Left lung (tissue), 10 donors: ENCODE data around the gene SNX21. TPM values are rescaled to one million over a fixed set of nuclear protein-coding genes. Genes with fewer than 3 reads are reported as not detected.
"Not testable (repeated sequence)": the region's sequence is repeated elsewhere in the genome, so short reads cannot be mapped to it uniquely, and the experiment has no call there.

Source experiments
- ATAC-seq: fragments of 200-7000 bp; cut with Tn5 transposase; one replicate; pipeline ENCODE4 v1.9.1; 2020; ENCODE audit warnings: moderate library complexity
- DNase-seq, 4 donors: peaks; one replicate each; pipeline ENCODE4 v3.0.0-alpha.2; 2013 to 2020
- H3K27ac ChIP-seq, 2 donors: fragments of 200-600 bp; sonication (generic) in 1 of 2; one replicate each; pipeline versions ENCODE4 v1.5.0 to v1.8.0; 2020 to 2021
- H3K27me3 ChIP-seq, 2 donors: fragments of 200-600 bp; sonication (generic) in 1 of 2; one replicate each; pipeline versions ENCODE4 v1.5.0 to v1.8.0; 2020 to 2021
- H3K36me3 ChIP-seq, 2 donors: fragments of 200-600 bp; sonication (generic) in 1 of 2; one replicate each; pipeline versions ENCODE4 v1.5.0 to v1.8.0; 2020 to 2021
- H3K4me1 ChIP-seq, 2 donors: fragments of 200-600 bp; one replicate each; pipeline ENCODE4 v1.8.0; 2021
- H3K4me3 ChIP-seq, 2 donors: fragments of 200-600 bp; sonication (generic) in 1 of 2; one replicate each; pipeline versions ENCODE4 v1.5.0 to v1.8.0; 2020 to 2021; ENCODE audit warnings: mild to moderate bottlenecking in 1 of 2
- H3K9me3 ChIP-seq, 2 donors: fragments of 200-600 bp; sonication (generic) in 1 of 2; one replicate each; pipeline versions ENCODE4 v1.5.0 to v1.8.0; 2020 to 2021
- CTCF ChIP-seq, 2 donors: fragments of 200-600 bp; sonication (generic) in 1 of 2; IDR thresholded peaks; one replicate each; pipeline versions ENCODE4 v1.5.0 to v1.8.0; 2021; ENCODE audit warnings: antibody characterized with exemption in 2 of 2
- intact Hi-C, 2 donors: fragments of 100-400 bp; cut with DNase I; formaldehyde crosslinking; loops; one replicate each; pipeline versions ENCODE4 v1.11.2 to v1.14.2; 2022
- polyA plus RNA-seq, 6 donors: library from polyadenylated mRNA; unstranded; fragments of 120-200 nt; gene quantifications; one replicate each; pipeline ENCODE4 v1.2.1, GENCODE V29; 2013; ENCODE audit not compliant: insufficient read length in 6 of 6
- total RNA-seq, 2 donors: library from RNA; stranded (reverse); fragmentation: NEBNext Ultra II Directional; extraction: Animal tissue kit (Norgen Biotek cat#: 25700); gene quantifications; one replicate each; pipeline ENCODE4 v1.2.1, GENCODE V29; 2021
- donor health status: DM: no; HTN: yes; CAD: no.
- donor health status: DM: no; HTN: no; CAD: no.

The SNX21 gene
- total and polyA plus RNA-seq, 8 donors: 14.5 to 26.3 (median 18.7) TPM

GRCh38 chr20:45796337-45797065 is 37.1 kb upstream of the SNX21 start:
- no peak for TF ChIP-seq CTCF (IDR thresholded peaks at IDR 0.05)
- no peak for ATAC-seq

GRCh38 chr20:45797510-45797909 is 36.1 kb upstream of the SNX21 start:
- ATAC-seq, H3K9me3 ChIP-seq, intact Hi-C loops, DNase-seq, H3K27ac ChIP-seq, H3K4me3 ChIP-seq, H3K27me3 ChIP-seq: not testable (repeated sequence)
- peaks cover 7 to 28% of the 10 kb centered on the region in 2 donors for H3K4me1 ChIP-seq
- peaks cover 0 to 60% of the 10 kb centered on the region in 2 donors for H3K36me3 ChIP-seq

More at GRCh38 chr20:45796337-45797065, 37.1 kb upstream of the SNX21 start:
- Histone ChIP-seq H3K4me1 (peaks cover 7 to 30% of the 10 kb centered on the region in 2 donors), H3K9me3 (no peaks in the 10 kb centered on the region), H3K27me3 (no peaks in the 10 kb centered on the region), H3K27ac (no peak overlapping the region), H3K36me3 (peaks cover 0 to 50% of the 10 kb centered on the region in 2 donors), H3K4me3 (no peak overlapping the region)
- intact Hi-C loops: no loop called here
- DNase-seq: no peak

- H3K4me3 ChIP-seq, H3K27ac ChIP-seq, DNase-seq, H3K27me3 ChIP-seq, H3K9me3 ChIP-seq, intact Hi-C loops, ATAC-seq: not testable (repeated sequence)
- peaks cover 0 to 65% of the 10 kb centered on the region in 2 donors for H3K36me3 ChIP-seq
- peaks cover 2 to 24% of the 10 kb centered on the region in 2 donors for H3K4me1 ChIP-seq
Observed at GRCh38 chr20:45797955-45798354, 35.6 kb upstream of the SNX21 start.

GRCh38 chr20:45798935-45799642 is 34.5 kb upstream of the SNX21 start:
- intact Hi-C loops: no loop called here
- peak; percentile 98 for ATAC-seq

GRCh38 chr20:45801851-45802250 is 31.7 kb upstream of the SNX21 start:
- H3K27ac ChIP-seq: no peak overlapping the region
- intact Hi-C loops: no loop called here
- peaks cover 0 to 13% of the 10 kb centered on the region in 2 donors for H3K4me1 ChIP-seq
- TF ChIP-seq CTCF (IDR thresholded peaks at IDR 0.05): no peak
- no peaks in the 10 kb centered on the region for H3K9me3 ChIP-seq
- H3K4me3 ChIP-seq: no peak overlapping the region
- ATAC-seq (no peak), DNase-seq (no peak)
- no peaks in the 10 kb centered on the region for H3K27me3 ChIP-seq
- H3K36me3 ChIP-seq: peaks cover 0 to 69% of the 10 kb centered on the region in 2 donors

More at GRCh38 chr20:45798935-45799642, 34.5 kb upstream of the SNX21 start:
- Histone ChIP-seq H3K27ac (peak overlapping the region in 1 of 2 donors; percentile 51), H3K4me3 (no peak overlapping the region), H3K36me3 (peaks cover 0 to 69% of the 10 kb centered on the region in 2 donors), H3K9me3 (no peaks in the 10 kb centered on the region), H3K4me1 (peaks cover 0 to 13% of the 10 kb centered on the region in 2 donors), H3K27me3 (no peaks in the 10 kb centered on the region)
- peak; percentile 62 to 64 for TF ChIP-seq CTCF (IDR thresholded peaks at IDR 0.05)
- DNase-seq: peak in 1 of 4 donors; percentile 47
